Measurements from ENCODE around the gene TWIST2.

GRCh38 chr2:238939521-238940403 is 91.9 kb downstream of the TWIST2 start:
- TF ChIP-seq POLR2AphosphoS5 (IDR thresholded peaks at IDR 0.05; ENCODE audit: low read depth, low read length) (no peak), POLR2A (IDR thresholded peaks at IDR 0.05; ENCODE audit: low read depth, low read length) (no peak), TAF1 (IDR thresholded peaks at IDR 0.05; ENCODE audit: borderline replicate concordance, low read depth, low read length) (no peak)

Measured in GM12892 (cell line).